ENCODE measurements around the gene SPEF2.
"Not testable (repeated sequence)": the region's sequence is repeated elsewhere in the genome, so short reads cannot be mapped to it uniquely, and the experiment has no call there.

DNA sequence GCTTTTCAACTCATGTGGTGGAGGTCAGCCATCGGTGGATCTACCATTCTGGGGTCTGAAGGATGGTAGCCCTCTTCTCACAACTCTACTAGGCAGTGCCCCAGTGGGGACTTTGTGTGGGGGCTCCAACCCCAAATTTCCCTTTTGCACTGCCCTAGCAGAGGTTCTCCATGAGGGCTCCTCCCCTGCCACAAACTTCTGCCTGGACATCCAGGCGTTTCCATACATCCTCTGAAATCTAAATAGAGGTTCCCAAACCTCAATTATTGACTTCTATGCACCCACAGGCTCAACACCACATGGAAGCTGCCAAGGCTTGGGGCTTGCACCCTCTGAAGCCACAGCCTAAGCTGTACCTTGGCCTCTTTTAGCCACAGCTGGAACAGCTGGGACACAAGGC, 227.8 kb downstream of the SPEF2 start:
- TF ChIP-seq POLR2A, POLR2AphosphoS5, TAF1 (IDR thresholded peaks at IDR 0.05; ENCODE audit: low read depth, low read length): not testable (repeated sequence)

All from GM12891 (cell line).